Gastroesophageal sphincter (tissue), 3 donors: ENCODE measurements around the gene MSANTD3.

ENCODE experiments used
- CTCF ChIP-seq, 4 experiments: fragments of 200-600 bp in 2 of 4; fragments of 450-650 bp in 2 of 4; sonication (generic) in 1 of 4; IDR thresholded peaks; one replicate each; pipeline ENCODE4 v1.5.1; 2017 to 2019; ENCODE audit warnings: antibody characterized with exemption in 4 of 4, mild to moderate bottlenecking in 2 of 4, moderate library complexity in 2 of 4
- EP300 ChIP-seq: sonication (generic); formaldehyde crosslinking; IDR thresholded peaks from one replicate; pipeline ENCODE4 v1.6.1; 2017; ENCODE audit warnings: antibody characterized with exemption, mild to moderate bottlenecking
- POLR2A ChIP-seq, 2 donors: fragments of 450-650 bp; IDR thresholded peaks; one replicate each; pipeline ENCODE4 v1.6.1; 2017; ENCODE audit warnings: antibody characterized with exemption in 2 of 2, mild to moderate bottlenecking in 2 of 2, moderate library complexity in 1 of 2
- POLR2AphosphoS5 ChIP-seq: sonication (generic); formaldehyde crosslinking; IDR thresholded peaks from one replicate; pipeline ENCODE4 v1.6.1; 2017; ENCODE audit warnings: antibody characterized with exemption

DNA sequence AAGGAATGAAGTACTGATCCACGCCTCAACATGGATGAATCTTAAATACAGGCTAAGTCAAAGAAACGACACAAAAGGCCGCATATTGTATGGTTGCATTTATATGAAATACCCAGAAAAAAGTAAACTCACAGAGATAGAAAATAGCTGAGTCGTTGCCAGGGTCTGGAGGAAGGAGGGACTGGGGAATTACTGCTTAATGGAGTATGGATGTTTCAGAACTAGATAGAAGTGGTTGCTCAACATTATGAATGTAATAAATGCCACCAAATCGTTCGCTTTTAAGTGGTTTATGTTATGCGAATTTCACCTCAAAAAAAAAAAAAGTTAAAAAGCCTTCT is 784 bp upstream of the MSANTD3 start:
- TF ChIP-seq CTCF (IDR thresholded peaks at IDR 0.05) (no peak), POLR2A (IDR thresholded peaks at IDR 0.05) (no peak), EP300 (no peak), POLR2AphosphoS5 (no peak)
